PC-9 (cell line): ENCODE measurements around the gene TANC1. TPM values are rescaled to one million over a fixed set of nuclear protein-coding genes. Genes with fewer than 3 reads are reported as not detected.

ENCODE experiments used
- BruUV-seq: library from RNA; stranded (reverse); fragments of 400-500 nt; replicated peaks from 2 replicates; lab custom pipeline; 2021; lab: Mats Ljungman, UMichigan
- CTCF ChIA-PET: fragments of 300-600 bp; sonication (Branson Sonifier 250); formaldehyde crosslinking; loops from one replicate; lab custom pipeline; 2022; ENCODE audit warnings: antibody characterized with exemption; lab: Charles Lee
- POLR2A ChIA-PET: fragments of 300-600 bp; sonication (Branson Sonifier 250); formaldehyde crosslinking; loops from one replicate; lab custom pipeline; 2022; ENCODE audit warnings: antibody characterized with exemption; ENCODE audit not compliant: unreplicated experiment; lab: Charles Lee
- DNase-seq, 2 experiments: peaks; one replicate each; pipeline versions ENCODE4 v3.0.0 to v3.0.0-alpha.2; 2015 to 2022; ENCODE audit warnings: mixed read lengths in 1 of 2
- H2AFZ ChIP-seq: fragments of 200-600 bp; sonication (generic); 2 replicates; pipeline ENCODE4 v1.8.1; 2017; ENCODE audit warnings: antibody characterized with exemption
- H3F3A ChIP-seq: fragments of 200-600 bp; sonication (generic); 2 replicates; pipeline ENCODE4 v1.8.1; 2017; ENCODE audit warnings: antibody characterized with exemption, mild to moderate bottlenecking, low read depth; ENCODE audit not compliant: insufficient read depth
- H3K27ac ChIP-seq: fragments of 200-600 bp; sonication (generic); 2 replicates; pipeline ENCODE4 v1.6.1; 2016; ENCODE audit warnings: mixed run types
- H3K27me3 ChIP-seq: fragments of 200-600 bp; sonication (generic); 2 replicates; pipeline ENCODE4 v1.6.1; 2016; ENCODE audit warnings: low read depth, mixed run types; ENCODE audit not compliant: insufficient read depth
- H3K36me3 ChIP-seq: fragments of 200-600 bp; sonication (generic); 2 replicates; pipeline ENCODE4 v1.6.1; 2016; ENCODE audit warnings: low read depth, mixed run types
- H3K4me1 ChIP-seq: fragments of 200-600 bp; sonication (generic); replicated peaks from 2 replicates; pipeline ENCODE4 v1.6.1; 2016; ENCODE audit warnings: mixed run types; ENCODE audit not compliant: insufficient read depth
- H3K4me2 ChIP-seq: fragments of 200-600 bp; sonication (generic); 2 replicates; pipeline ENCODE4 v1.6.1; 2017; ENCODE audit warnings: mixed run types
- H3K4me3 ChIP-seq: fragments of 200-600 bp; sonication (generic); 2 replicates; pipeline ENCODE4 v1.6.1; 2016; ENCODE audit warnings: mixed run types
- H3K79me2 ChIP-seq: fragments of 200-600 bp; sonication (generic); 2 replicates; pipeline ENCODE4 v1.6.1; 2017; ENCODE audit warnings: low read depth, mixed run types
- H3K9me2 ChIP-seq: fragments of 200-600 bp; sonication (generic); 2 replicates; pipeline ENCODE4 v1.8.1; 2017; ENCODE audit warnings: mild to moderate bottlenecking; ENCODE audit not compliant: insufficient read depth
- H3K9me3 ChIP-seq: fragments of 200-600 bp; sonication (generic); 2 replicates; pipeline ENCODE4 v1.8.1; 2016; ENCODE audit warnings: low read depth; ENCODE audit not compliant: insufficient read depth
- H4K20me1 ChIP-seq: fragments of 200-600 bp; sonication (generic); 2 replicates; pipeline ENCODE4 v1.8.1; 2017; ENCODE audit not compliant: insufficient read depth
- CTCF ChIP-seq: fragments of 200-600 bp; sonication (generic); conservative IDR thresholded peaks from 2 replicates; pipeline ENCODE4 v1.6.1; 2017; ENCODE audit warnings: mixed run types, antibody characterized with exemption, mild to moderate bottlenecking, moderate library complexity
- EZH2 ChIP-seq: fragments of 200-600 bp; sonication (generic); IDR thresholded peaks from 2 replicates; pipeline ENCODE4 v1.8.0; 2017; ENCODE audit warnings: antibody characterized with exemption, low read depth
- intact Hi-C: fragments of 100-400 bp; cut with micrococcal nuclease; formaldehyde crosslinking; loops from one replicate; pipeline ENCODE4 v1.10.0; 2022; ENCODE audit not compliant: unreplicated experiment
- total RNA-seq: library from RNA; stranded (reverse); gene quantifications from 2 replicates; pipeline ENCODE4 v1.2.3, GENCODE V29; 2021

The TANC1 gene
- total RNA-seq, 1 experiment from 2014 or later: 26.0 TPM

GRCh38 chr2:158993030-158993429, 24.6 kb downstream of the TANC1 start:
- 0 out of 2 replicates have a peak overlapping the region, but pooled peaks have one; percentile 57 for H3K4me2 ChIP-seq
- no peak for DNase-seq
- peaks cover 22% of the 10 kb centered on the region for H3F3A ChIP-seq
- H3K9me3 ChIP-seq: no peaks in the 10 kb centered on the region
- H3K4me3 ChIP-seq: no peak overlapping the region
- H2AFZ ChIP-seq: no peak overlapping the region
- BruUV-seq: no TSS peak
- H3K9me2 ChIP-seq: no peaks in the 10 kb centered on the region
- H3K36me3 ChIP-seq: no peaks in the 10 kb centered on the region
- ChIA-PET CTCF (no interaction called here), POLR2A (no interaction called here)
- TF ChIP-seq EZH2: no peak
- TF ChIP-seq CTCF: no peak
- H3K4me1 ChIP-seq: peaks cover 81% of the 10 kb centered on the region
- H3K27ac ChIP-seq: peak overlapping the region; percentile 52
- peaks cover 93% of the 10 kb centered on the region for H3K79me2 ChIP-seq
- H3K27me3 ChIP-seq: no peaks in the 10 kb centered on the region
- no peaks in the 10 kb centered on the region for H4K20me1 ChIP-seq
- intact Hi-C loops: no loop called here

- BruUV-seq: no TSS peak
- Histone ChIP-seq H3F3A (peaks cover 20% of the 10 kb centered on the region), H3K4me2 (peak overlapping the region; percentile 57), H4K20me1 (no peaks in the 10 kb centered on the region), H3K4me3 (no peak overlapping the region), H3K27ac (peak overlapping the region; percentile 52), H2AFZ (no peak overlapping the region), H3K9me3 (no peaks in the 10 kb centered on the region), H3K4me1 (peaks cover 83% of the 10 kb centered on the region), H3K27me3 (no peaks in the 10 kb centered on the region), H3K79me2 (peaks cover 93% of the 10 kb centered on the region), H3K9me2 (no peaks in the 10 kb centered on the region), H3K36me3 (no peaks in the 10 kb centered on the region)
- CTCF ChIA-PET: no interaction called here
- intact Hi-C loops: no loop called here
- no peak for TF ChIP-seq EZH2
- TF ChIP-seq CTCF: no peak
- POLR2A ChIA-PET: no interaction called here
- peak in 1 of 2 experiments; percentile 40 for DNase-seq
Observed at GRCh38 chr2:158993721-158994587, 25.5 kb downstream of the TANC1 start.

- Histone ChIP-seq H3K4me2 (peak overlapping the region; percentile 7; the same call in 1 of the 2 replicates), H3K9me2 (no peaks in the 10 kb centered on the region), H3K9me3 (no peaks in the 10 kb centered on the region), H3K27me3 (no peaks in the 10 kb centered on the region), H3K27ac (no peak overlapping the region), H3K79me2 (peaks cover 94% of the 10 kb centered on the region), H3F3A (peaks cover 9% of the 10 kb centered on the region), H3K4me3 (no peak overlapping the region), H3K4me1 (peaks cover 74% of the 10 kb centered on the region), H3K36me3 (no peaks in the 10 kb centered on the region), H4K20me1 (no peaks in the 10 kb centered on the region), H2AFZ (no peak overlapping the region)
- TF ChIP-seq EZH2: no peak
- no peak for TF ChIP-seq CTCF
- DNase-seq: no peak
- BruUV-seq: no TSS peak
- intact Hi-C loops: no loop called here
- CTCF ChIA-PET: no interaction called here
- POLR2A ChIA-PET: no interaction called here
Observed at GRCh38 chr2:158994920-158995676, 26.7 kb downstream of the TANC1 start.
